ENCODE results near the gene C1orf159. TPM values are rescaled to one million over a fixed set of nuclear protein-coding genes. Genes with fewer than 3 reads are reported as not detected.

The C1orf159 gene
- total and polyA plus RNA-seq, 4 donors: 3.9 to 7.0 (median 4.7) TPM

- Histone ChIP-seq H3K9ac (ENCODE audit: low read depth in 1 of 2, low read length in 2 of 2) (no peak overlapping the region), H3K36me3 (ENCODE audit: control insufficient read depth in 4 of 4, insufficient read depth in 3 of 4, low read depth in 1 of 4, low read length in 3 of 4) (peaks cover 0 to 19% (median 5%) of the 10 kb centered on the region in 4 donors), H3K9me3 (ENCODE audit: control insufficient read depth in 4 of 4, low read length in 3 of 4) (no peaks in the 10 kb centered on the region), H3K27ac (ENCODE audit: low read depth in 1 of 2, low read length in 2 of 2) (no peak overlapping the region), H3K4me1 (ENCODE audit: control insufficient read depth in 4 of 4, insufficient read depth in 4 of 4, low read length in 3 of 4) (peaks cover 8 to 13% (median 10%) of the 10 kb centered on the region in 4 donors), H3K4me3 (ENCODE audit: low read depth in 1 of 3, low read length in 3 of 3) (no peak overlapping the region), H3K27me3 (ENCODE audit: control insufficient read depth in 4 of 4, insufficient read depth in 4 of 4, low read length in 3 of 4) (peaks cover 0 to 3% (median 0%) of the 10 kb centered on the region in 4 donors)
- DNase-seq (ENCODE audit: low spot score): no peak
- TF ChIP-seq EGR1 (IDR thresholded peaks at IDR 0.05; ENCODE audit: low read depth in 2 of 2) (no peak), RXRA (IDR thresholded peaks at IDR 0.05) (no peak), NR2F2 (IDR thresholded peaks at IDR 0.05) (no peak), ZBTB33 (IDR thresholded peaks at IDR 0.05) (no peak), HNF4A (conservative IDR thresholded peaks at IDR 0.05) (no peak), TAF1 (conservative IDR thresholded peaks at IDR 0.05) (no peak), CTCF (IDR thresholded peaks at IDR 0.05; ENCODE audit: low read depth, low read length, missing input control) (no peak), RAD21 (IDR thresholded peaks at IDR 0.05) (no peak), HNF4G (IDR thresholded peaks at IDR 0.05) (no peak), ATF3 (IDR thresholded peaks at IDR 0.05) (no peak), REST (IDR thresholded peaks at IDR 0.05) (no peak), MAX (IDR thresholded peaks at IDR 0.05) (no peak), GABPA (IDR thresholded peaks at IDR 0.05 in 1 of 2, conservative IDR thresholded peaks at IDR 0.05 in 1 of 2) (no peak), FOXA2 (IDR thresholded peaks at IDR 0.05) (no peak)
- 93% methylated on average over 25 of the region's 25 CpGs for WGBS
Measured at GRCh38 chr1:1041873-1042272, 74.0 kb downstream of the C1orf159 start.

GRCh38 chr1:1041092-1041523 is 74.8 kb downstream of the C1orf159 start:
- WGBS: 75% methylated on average over 56 of the region's 60 CpGs
- Histone ChIP-seq H3K36me3 (ENCODE audit: control insufficient read depth in 4 of 4, insufficient read depth in 3 of 4, low read depth in 1 of 4, low read length in 3 of 4) (peaks cover 0 to 16% (median 4%) of the 10 kb centered on the region in 4 donors), H3K27me3 (ENCODE audit: control insufficient read depth in 4 of 4, insufficient read depth in 4 of 4, low read length in 3 of 4) (peaks cover 0 to 3% (median 0%) of the 10 kb centered on the region in 4 donors), H3K4me1 (ENCODE audit: control insufficient read depth in 4 of 4, insufficient read depth in 4 of 4, low read length in 3 of 4) (peaks cover 8 to 13% (median 10%) of the 10 kb centered on the region in 4 donors), H3K9me3 (ENCODE audit: control insufficient read depth in 4 of 4, low read length in 3 of 4) (no peaks in the 10 kb centered on the region), H3K4me3 (ENCODE audit: low read depth in 1 of 3, low read length in 3 of 3) (no peak overlapping the region), H3K9ac (ENCODE audit: low read depth in 1 of 2, low read length in 2 of 2) (no peak overlapping the region), H3K27ac (ENCODE audit: low read depth in 1 of 2, low read length in 2 of 2) (no peak overlapping the region)
- DNase-seq (ENCODE audit: low spot score): no peak
- TF ChIP-seq HNF4A (conservative IDR thresholded peaks at IDR 0.05) (no peak), CTCF (IDR thresholded peaks at IDR 0.05; ENCODE audit: low read depth, low read length, missing input control) (no peak), HNF4G (IDR thresholded peaks at IDR 0.05) (no peak), GABPA (IDR thresholded peaks at IDR 0.05 in 1 of 2, conservative IDR thresholded peaks at IDR 0.05 in 1 of 2) (no peak), ATF3 (IDR thresholded peaks at IDR 0.05) (no peak), SP1 (IDR thresholded peaks at IDR 0.05) (no peak), YY1 (IDR thresholded peaks at IDR 0.05) (no peak), TAF1 (conservative IDR thresholded peaks at IDR 0.05) (no peak), REST (IDR thresholded peaks at IDR 0.05) (no peak), FOXA1 (IDR thresholded peaks at IDR 0.05) (no peak)

Measured in liver (tissue), 9 donors.